Prostate gland (tissue), 2 donors: Measurements from ENCODE around the gene DHRS7B. TPM values are rescaled to one million over a fixed set of nuclear protein-coding genes. Genes with fewer than 3 reads are reported as not detected.
A peak's percentile ranks its signal among the peaks of the same experiment; 100 is the strongest.

ENCODE experiments used
- DNase-seq: peaks from one replicate; pipeline ENCODE4 v3.0.0-alpha.2; 2019; ENCODE audit warnings: low spot score
- H3K27ac ChIP-seq, 2 donors: fragments of 200-600 bp; sonication (generic); 2 replicates each; pipeline ENCODE4 v1.5.1; 2017 to 2019
- H3K27me3 ChIP-seq: fragments of 200-600 bp; sonication (generic); replicated peaks from 2 replicates; pipeline ENCODE4 v1.5.1; 2019; ENCODE audit not compliant: insufficient read depth
- H3K36me3 ChIP-seq, 2 donors: fragments of 200-600 bp; sonication (generic); 1 replicate in 1 of 2; 2 replicates in 1 of 2; pipeline versions ENCODE4 v1.5.1 to v1.8.1; 2017 to 2019
- H3K4me1 ChIP-seq: fragments of 200-600 bp; sonication (generic); replicated peaks from 2 replicates; pipeline ENCODE4 v1.5.1; 2019
- H3K4me3 ChIP-seq, 2 donors: fragments of 200-600 bp; sonication (generic); 2 replicates each; pipeline ENCODE4 v1.5.1; 2017 to 2019
- H3K9me3 ChIP-seq: fragments of 200-600 bp; sonication (generic); 2 replicates; pipeline ENCODE4 v1.5.1; 2017
- CTCF ChIP-seq, 4 experiments: fragments of 200-600 bp in 2 of 4; fragments of 450-650 bp in 2 of 4; sonication (generic) in 2 of 4; IDR thresholded peaks; 1 replicate in 3 of 4; 2 replicates in 1 of 4; pipeline ENCODE4 v1.5.1; 2016 to 2019; ENCODE audit warnings: antibody characterized with exemption in 4 of 4, mild to moderate bottlenecking in 2 of 4, moderate library complexity in 2 of 4
- POLR2A ChIP-seq: fragments of 450-650 bp; IDR thresholded peaks from one replicate; pipeline ENCODE4 v1.6.1; 2016; ENCODE audit warnings: antibody characterized with exemption, mild to moderate bottlenecking
- POLR2AphosphoS5 ChIP-seq: sonication (generic); formaldehyde crosslinking; IDR thresholded peaks from one replicate; pipeline ENCODE4 v1.6.1; 2017; ENCODE audit warnings: antibody characterized with exemption
- WGBS: methylation state at CpG from one replicate; pipeline ENCODE4 v1.1.5; 2018; 5-methylcytosine and 5-hydroxymethylcytosine counted together
- intact Hi-C: fragments of 100-400 bp; cut with DNase I; formaldehyde crosslinking; loops from one replicate; pipeline ENCODE4 v1.14.2; 2022
- total RNA-seq, 2 donors: library from RNA; depleted of rRNA; stranded (reverse); fragments of >200 nt; gene quantifications; one replicate each; pipeline ENCODE4 v1.1.0, GENCODE V29; 2016

Gene DHRS7B
- total RNA-seq, 2 donors from 2014 or later: 52.1 to 67.5 TPM

GRCh38 chr17:21162394-21162775 lies 35.6 kb downstream of the DHRS7B start:
- Histone ChIP-seq H3K9me3 (no peaks in the 10 kb centered on the region), H3K36me3 (no peaks in the 10 kb centered on the region), H3K4me1 (peaks cover 8% of the 10 kb centered on the region), H3K4me3 (no peak overlapping the region), H3K27ac (peak overlapping the region in 1 of 2 donors; percentile 1), H3K27me3 (no peaks in the 10 kb centered on the region)
- intact Hi-C loops: no loop called here
- TF ChIP-seq POLR2AphosphoS5 (no peak), POLR2A (no peak), CTCF (IDR thresholded peaks at IDR 0.05) (no peak)
- DNase-seq: no peak
- 54% methylated on average over 2 of the region's 2 CpGs for WGBS

- intact Hi-C loops: no loop called here
These were observed 36.3 kb downstream of the DHRS7B start for GRCh38 chr17:21163101-21163500.

GRCh38 chr17:21164216-21164615 lies 37.5 kb downstream of the DHRS7B start:
- H3K27ac ChIP-seq: no peak overlapping the region
- TF ChIP-seq POLR2A (no peak), POLR2AphosphoS5 (no peak), CTCF (IDR thresholded peaks at IDR 0.05) (no peak)
- intact Hi-C loops: no loop called here
- no peak for DNase-seq
- WGBS: 90% methylated on average over 6 of the region's 6 CpGs
- no peak overlapping the region for H3K4me3 ChIP-seq
- peaks cover 8% of the 10 kb centered on the region for H3K4me1 ChIP-seq
- no peaks in the 10 kb centered on the region for H3K36me3 ChIP-seq
- H3K9me3 ChIP-seq: no peaks in the 10 kb centered on the region
- no peaks in the 10 kb centered on the region for H3K27me3 ChIP-seq

More at GRCh38 chr17:21163101-21163500, 36.3 kb downstream of the DHRS7B start:
- Histone ChIP-seq H3K9me3 (no peaks in the 10 kb centered on the region), H3K27ac (no peak overlapping the region), H3K36me3 (no peaks in the 10 kb centered on the region), H3K4me3 (no peak overlapping the region), H3K27me3 (no peaks in the 10 kb centered on the region), H3K4me1 (peaks cover 8% of the 10 kb centered on the region)
- 94% methylated on average over 6 of the region's 6 CpGs for WGBS
- no peak for TF ChIP-seq POLR2AphosphoS5
- no peak for TF ChIP-seq CTCF (IDR thresholded peaks at IDR 0.05)
- no peak for TF ChIP-seq POLR2A
- DNase-seq: no peak

GRCh38 chr17:21164620-21165019 lies 37.9 kb downstream of the DHRS7B start:
- peaks cover 8% of the 10 kb centered on the region for H3K4me1 ChIP-seq
- no peak for DNase-seq
- H3K27me3 ChIP-seq: no peaks in the 10 kb centered on the region
- TF ChIP-seq CTCF (IDR thresholded peaks at IDR 0.05): no peak
- WGBS: 88% methylated on average over 5 of the region's 5 CpGs
- intact Hi-C loops: no loop called here
- no peaks in the 10 kb centered on the region for H3K9me3 ChIP-seq
- H3K36me3 ChIP-seq: no peaks in the 10 kb centered on the region
- no peak overlapping the region for H3K4me3 ChIP-seq
- H3K27ac ChIP-seq: no peak overlapping the region

GRCh38 chr17:21165922-21166594 lies 39.3 kb downstream of the DHRS7B start:
- Histone ChIP-seq H3K27me3 (no peaks in the 10 kb centered on the region), H3K4me3 (no peak overlapping the region), H3K4me1 (peaks cover 8% of the 10 kb centered on the region), H3K9me3 (no peaks in the 10 kb centered on the region), H3K27ac (no peak overlapping the region), H3K36me3 (no peaks in the 10 kb centered on the region)
- intact Hi-C loops: no loop called here
- WGBS: 80% methylated on average over 11 of the region's 11 CpGs
- no peak for TF ChIP-seq POLR2A
- TF ChIP-seq CTCF (IDR thresholded peaks at IDR 0.05): no peak
- no peak for TF ChIP-seq POLR2AphosphoS5
- DNase-seq: no peak
